Measurements from ENCODE around the gene LY6G5C.

Gene LY6G5C

DNA sequence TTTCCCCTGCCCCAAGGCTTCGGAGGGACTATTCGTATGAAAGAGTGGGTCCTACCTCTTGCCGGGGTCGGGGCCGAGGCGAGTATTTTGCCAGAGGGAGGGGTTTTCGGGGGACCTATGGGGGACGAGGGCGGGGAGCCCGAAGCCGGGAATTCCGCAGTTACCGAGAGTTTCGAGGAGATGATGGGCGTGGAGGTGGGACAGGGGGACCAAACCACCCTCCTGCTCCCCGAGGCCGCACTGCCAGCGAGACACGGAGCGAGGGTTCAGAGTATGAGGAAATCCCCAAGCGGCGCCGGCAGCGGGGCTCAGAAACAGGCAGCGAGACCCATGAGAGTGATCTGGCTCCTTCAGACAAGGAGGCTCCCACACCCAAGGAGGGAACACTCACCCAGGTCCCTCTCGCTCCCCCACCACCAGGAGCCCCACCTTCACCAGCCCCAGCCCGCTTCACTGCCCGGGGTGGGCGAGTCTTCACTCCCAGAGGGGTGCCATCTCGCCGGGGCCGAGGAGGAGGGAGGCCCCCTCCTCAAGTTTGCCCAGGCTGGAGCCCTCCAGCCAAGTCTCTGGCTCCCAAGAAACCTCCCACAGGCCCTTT lies 49.1 kb downstream of the LY6G5C start:
- no peaks in the 10 kb centered on the region for H3K9me2 ChIP-seq (replicated peaks; ENCODE audit: insufficient read depth, low read length)
- H3K27me3 ChIP-seq (ENCODE audit: low read length) = no peaks in the 10 kb centered on the region
- no peak overlapping the region for H3K4me2 ChIP-seq (ENCODE audit: low read depth, low read length, poor library complexity, severe bottlenecking)
- H4K20me1 ChIP-seq (ENCODE audit: low read depth, low read length) = no peaks in the 10 kb centered on the region; the same call in 1 of the 2 replicates
- H3K4me3 ChIP-seq (ENCODE audit: insufficient read depth, low read length, poor library complexity, severe bottlenecking) = no peak overlapping the region
- H3K9me3 ChIP-seq (ENCODE audit: insufficient read depth, low read length) = no peaks in the 10 kb centered on the region
- peaks cover 33% of the 10 kb centered on the region for H3F3A ChIP-seq (ENCODE audit: insufficient read depth)
- peaks cover 55% of the 10 kb centered on the region for H3K36me3 ChIP-seq (ENCODE audit: low read length)
- no peak overlapping the region for H2AFZ ChIP-seq (ENCODE audit: low read depth, low read length, severe bottlenecking)
- no peak overlapping the region for H3K9ac ChIP-seq (ENCODE audit: low read length)
- no peak overlapping the region for H3K27ac ChIP-seq (ENCODE audit: low read depth, low read length)
- no peak for TF ChIP-seq CTCF (IDR thresholded peaks at IDR 0.05; ENCODE audit: insufficient read depth, low read length, poor library complexity, severe bottlenecking)
- no peak for TF ChIP-seq EZH2phosphoT487 (conservative IDR thresholded peaks at IDR 0.05; ENCODE audit: low read length)
- peaks cover 11% of the 10 kb centered on the region; the same call in 1 of the 2 replicates for H3K79me2 ChIP-seq (ENCODE audit: insufficient read depth, low read length)

DNA sequence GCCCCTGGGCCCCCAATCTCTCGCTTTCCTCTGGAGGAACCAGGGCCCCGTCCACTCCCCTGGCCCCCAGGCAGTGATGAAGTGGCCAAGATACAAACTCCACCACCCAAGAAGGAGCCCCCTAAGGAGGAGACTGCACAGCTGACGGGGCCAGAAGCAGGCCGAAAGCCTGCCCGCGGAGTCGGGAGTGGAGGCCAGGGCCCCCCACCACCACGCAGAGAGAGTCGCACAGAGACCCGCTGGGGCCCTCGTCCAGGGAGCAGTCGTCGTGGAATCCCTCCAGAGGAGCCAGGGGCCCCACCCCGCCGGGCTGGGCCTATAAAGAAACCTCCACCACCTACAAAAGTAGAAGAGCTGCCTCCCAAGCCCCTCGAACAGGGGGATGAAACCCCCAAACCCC lies 49.7 kb downstream of the LY6G5C start:
- Histone ChIP-seq H3K36me3 (ENCODE audit: low read length) (peaks cover 56% of the 10 kb centered on the region), H3F3A (ENCODE audit: insufficient read depth) (peaks cover 27% of the 10 kb centered on the region), H3K9me2 (replicated peaks; ENCODE audit: insufficient read depth, low read length) (no peaks in the 10 kb centered on the region), H3K9me3 (ENCODE audit: insufficient read depth, low read length) (no peaks in the 10 kb centered on the region), H3K27me3 (ENCODE audit: low read length) (no peaks in the 10 kb centered on the region), H2AFZ (ENCODE audit: low read depth, low read length, severe bottlenecking) (no peak overlapping the region), H3K79me2 (ENCODE audit: insufficient read depth, low read length) (peaks cover 17% of the 10 kb centered on the region), H3K4me3 (ENCODE audit: insufficient read depth, low read length, poor library complexity, severe bottlenecking) (no peak overlapping the region), H4K20me1 (ENCODE audit: low read depth, low read length) (no peaks in the 10 kb centered on the region; the same call in 1 of the 2 replicates), H3K4me2 (ENCODE audit: low read depth, low read length, poor library complexity, severe bottlenecking) (no peak overlapping the region), H3K9ac (ENCODE audit: low read length) (no peak overlapping the region), H3K27ac (ENCODE audit: low read depth, low read length) (no peak overlapping the region)
- TF ChIP-seq CTCF (IDR thresholded peaks at IDR 0.05; ENCODE audit: insufficient read depth, low read length, poor library complexity, severe bottlenecking) (no peak), EZH2phosphoT487 (conservative IDR thresholded peaks at IDR 0.05; ENCODE audit: low read length) (no peak)

DNA sequence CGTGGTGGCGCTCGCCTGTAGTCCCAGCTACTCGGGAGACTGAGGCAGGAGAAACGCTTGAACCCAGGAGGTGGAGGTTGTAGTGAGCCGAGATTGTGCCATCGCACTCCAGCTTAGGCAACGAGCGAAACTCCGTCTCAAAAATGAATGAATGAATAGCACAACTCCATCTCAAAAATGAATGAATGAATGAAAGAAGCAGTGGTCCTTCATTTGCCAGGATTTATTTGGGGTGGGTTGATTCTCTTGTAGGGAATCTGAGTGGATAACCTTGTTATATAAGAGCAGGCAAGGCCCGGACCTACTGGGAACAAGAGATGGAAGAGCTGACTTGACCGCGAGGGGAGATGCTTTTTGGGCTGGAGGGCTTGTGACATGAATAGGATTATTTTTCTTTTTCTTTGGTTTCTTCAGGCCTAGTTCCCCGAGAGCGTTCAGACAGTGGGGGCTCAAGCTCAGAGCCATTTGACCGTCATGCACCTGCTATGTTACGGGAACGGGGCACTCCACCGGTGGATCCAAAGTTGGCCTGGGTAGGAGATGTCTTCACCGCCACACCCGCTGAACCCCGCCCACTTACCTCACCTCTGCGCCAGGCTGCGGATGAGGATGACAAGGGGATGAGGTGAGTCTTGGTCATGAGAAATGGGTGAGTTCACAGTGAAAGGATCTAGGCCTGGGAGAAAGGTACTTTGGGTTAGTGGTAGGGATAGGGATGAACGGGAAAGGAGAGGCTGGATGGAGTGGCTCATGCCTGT lies 50.5 kb downstream of the LY6G5C start:
- H3K4me2 ChIP-seq (ENCODE audit: low read depth, low read length, poor library complexity, severe bottlenecking) = no peak overlapping the region
- H3K36me3 ChIP-seq (ENCODE audit: low read length) = peaks cover 65% of the 10 kb centered on the region
- H4K20me1 ChIP-seq (ENCODE audit: low read depth, low read length) = no peaks in the 10 kb centered on the region; the same call in 1 of the 2 replicates
- no peaks in the 10 kb centered on the region for H3K27me3 ChIP-seq (ENCODE audit: low read length)
- H2AFZ ChIP-seq (ENCODE audit: low read depth, low read length, severe bottlenecking) = no peak overlapping the region
- no peak overlapping the region for H3K27ac ChIP-seq (ENCODE audit: low read depth, low read length)
- no peak overlapping the region for H3K4me3 ChIP-seq (ENCODE audit: insufficient read depth, low read length, poor library complexity, severe bottlenecking)
- TF ChIP-seq EZH2phosphoT487 (conservative IDR thresholded peaks at IDR 0.05; ENCODE audit: low read length) = no peak
- TF ChIP-seq CTCF (IDR thresholded peaks at IDR 0.05; ENCODE audit: insufficient read depth, low read length, poor library complexity, severe bottlenecking) = no peak
- no peak overlapping the region for H3K9ac ChIP-seq (ENCODE audit: low read length)
- peaks cover 20% of the 10 kb centered on the region for H3K79me2 ChIP-seq (ENCODE audit: insufficient read depth, low read length)
- H3K9me3 ChIP-seq (ENCODE audit: insufficient read depth, low read length) = no peaks in the 10 kb centered on the region
- peaks cover 21% of the 10 kb centered on the region; the same call in 1 of the 2 replicates for H3F3A ChIP-seq (ENCODE audit: insufficient read depth)
- H3K9me2 ChIP-seq (replicated peaks; ENCODE audit: insufficient read depth, low read length) = no peaks in the 10 kb centered on the region

All from SU-DHL-6 (cell line).